HG03103 (cell line): ENCODE results near the gene TDRD5.

ENCODE experiments used
- ATAC-seq: cut with Tn5 transposase; IDR thresholded peaks from one replicate; pipeline ENCODE4 v1.9.1; 2021; ENCODE audit warnings: low read depth; ENCODE audit not compliant: unreplicated experiment

TDRD5 gene

GRCh38 chr1:179591592-179592580 is at the start of gene TDRD5:
Gene TDRD5 (plus strand): TSS chr1:179591832. CDS start chr1:179592616, 784 bp downstream.
- no peak for ATAC-seq

GRCh38 chr1:179545321-179545720 is 46.3 kb upstream of the TDRD5 start:
- no peak for ATAC-seq

- no peak for ATAC-seq
Measured at GRCh38 chr1:179547021-179547535, 44.6 kb upstream of the TDRD5 start.

- ATAC-seq, result no peak
Measured at GRCh38 chr1:179548666-179549367, 42.8 kb upstream of the TDRD5 start.

GRCh38 chr1:179549368-179549700 is 42.3 kb upstream of the TDRD5 start:
- ATAC-seq, result no peak

- ATAC-seq, result peak; percentile 60
Measured at GRCh38 chr1:179550746-179551682, 40.6 kb upstream of the TDRD5 start.

GRCh38 chr1:179554427-179554826 is 37.2 kb upstream of the TDRD5 start:
- ATAC-seq, result no peak

GRCh38 chr1:179558078-179558477 is 33.6 kb upstream of the TDRD5 start:
- no peak for ATAC-seq

- no peak for ATAC-seq
Measured at GRCh38 chr1:179575497-179576314, 15.9 kb upstream of the TDRD5 start, which contains the start of gene NPHS2. Gene NPHS2 (minus strand): TSS chr1:179575948. CDS start chr1:179575864, 84 bp downstream.

- no peak for ATAC-seq
Measured at GRCh38 chr1:179576509-179576908, 15.1 kb upstream of the TDRD5 start.

GRCh38 chr1:179583771-179584320 is 7.8 kb upstream of the TDRD5 start:
- no peak for ATAC-seq

- no peak for ATAC-seq
Measured at GRCh38 chr1:179586107-179586823, 5.4 kb upstream of the TDRD5 start.

- no peak for ATAC-seq
Measured at GRCh38 chr1:179587336-179587735, 4.3 kb upstream of the TDRD5 start.

- no peak for ATAC-seq
Measured at GRCh38 chr1:179588425-179589024, 3.1 kb upstream of the TDRD5 start.

- no peak for ATAC-seq
Measured at GRCh38 chr1:179589509-179589908, 2.1 kb upstream of the TDRD5 start.

- ATAC-seq, result no peak
Measured at GRCh38 chr1:179590671-179591070, 961 bp upstream of the TDRD5 start.

- ATAC-seq, result no peak
Measured at GRCh38 chr1:179591253-179591591, 410 bp upstream of the TDRD5 start.

GRCh38 chr1:179598631-179599030 is 7.0 kb downstream of the TDRD5 start:
- ATAC-seq, result peak; percentile 73
